UCSD-AML1 (cell line): Measurements from ENCODE around the gene IL12B.
"Not testable (repeated sequence)": the region's sequence is repeated elsewhere in the genome, so short reads cannot be mapped to it uniquely, and the experiment has no call there.

Source experiments
- DNase-seq: peaks from one replicate; lab custom pipeline; 2025; ENCODE audit not compliant: unreplicated experiment; lab: John Stamatoyannopoulos, UW

Gene IL12B

GRCh38 chr5:159330131-159330800 is at the start of gene IL12B:
TSS of gene IL12B (minus strand) at chr5:159330487. CDS start at chr5:159326782, 3,705 bp downstream.
- DNase-seq, result no peak

- no peak for DNase-seq
These were observed 47.4 kb upstream of the IL12B start for GRCh38 chr5:159377653-159378052.

DNA sequence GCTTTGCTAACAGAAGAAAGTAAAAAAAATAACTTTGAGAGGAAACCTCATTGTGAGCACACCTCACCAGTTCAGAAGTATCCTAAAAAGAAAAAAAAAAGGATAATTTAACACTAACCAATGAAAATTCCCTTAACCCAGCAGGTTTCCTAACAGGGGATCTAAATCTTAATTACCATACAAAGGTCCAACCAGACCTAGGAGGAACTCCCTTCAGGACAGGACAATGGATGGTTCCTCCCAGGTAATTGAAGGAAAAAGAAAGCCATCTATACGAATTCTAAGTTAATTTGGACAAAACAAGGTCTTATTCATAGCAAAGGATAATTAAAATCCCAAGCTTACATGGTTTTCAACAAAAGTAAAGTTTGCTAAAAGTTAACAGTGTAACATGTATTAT is 37.6 kb upstream of the IL12B start:
- DNase-seq, result not testable (repeated sequence)

GRCh38 chr5:159366776-159367175 is 36.5 kb upstream of the IL12B start:
- not testable (repeated sequence) for DNase-seq

DNA sequence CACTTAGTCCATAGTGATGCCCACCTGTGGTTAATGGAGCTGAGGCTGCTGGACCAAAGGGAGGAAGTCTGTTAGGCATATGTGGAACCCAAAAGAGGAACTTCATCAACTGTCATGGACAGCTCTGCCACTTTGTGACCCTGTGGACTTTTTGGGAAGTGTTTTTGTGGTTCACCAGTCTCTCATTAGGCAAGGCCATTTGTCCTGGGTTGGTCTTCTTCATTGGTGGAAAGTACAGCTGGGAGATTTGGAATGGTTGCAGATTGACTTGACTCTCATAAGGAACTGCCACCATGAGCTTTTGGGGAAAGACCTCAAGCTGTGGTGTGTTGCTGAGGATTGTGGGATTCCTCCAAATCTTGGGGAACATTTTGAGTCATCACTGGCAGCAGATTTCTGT is 31.9 kb upstream of the IL12B start:
- DNase-seq, result peak; percentile 74

- not testable (repeated sequence) for DNase-seq
These were observed 29.6 kb upstream of the IL12B start for GRCh38 chr5:159359871-159360270.

- DNase-seq, result no peak
These were observed 29.1 kb upstream of the IL12B start for GRCh38 chr5:159359408-159359807.

- DNase-seq, result no peak
These were observed 23.5 kb upstream of the IL12B start for GRCh38 chr5:159353661-159354252.

DNA sequence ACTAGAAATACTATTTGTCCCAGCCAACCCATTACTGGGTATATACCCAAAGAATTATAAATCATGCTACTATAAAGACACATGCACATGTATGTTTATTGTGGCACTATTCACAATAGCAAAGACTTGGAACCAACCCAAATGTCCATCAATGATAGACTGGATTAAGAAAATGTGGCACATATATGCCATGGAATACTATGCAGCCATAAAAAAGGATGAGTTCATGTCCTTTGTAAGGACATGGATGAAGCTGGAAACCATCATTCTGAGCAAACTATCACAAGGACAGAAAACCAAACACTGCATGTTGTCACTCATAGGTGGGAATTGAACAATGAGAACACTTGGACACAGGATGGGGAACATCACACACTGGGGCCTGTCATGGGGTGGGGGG is 20.4 kb upstream of the IL12B start:
- not testable (repeated sequence) for DNase-seq

- not testable (repeated sequence) for DNase-seq
These were observed 19.9 kb upstream of the IL12B start for GRCh38 chr5:159350216-159350615.

- DNase-seq, result no peak
These were observed 15.6 kb upstream of the IL12B start for GRCh38 chr5:159345861-159346260.

DNA sequence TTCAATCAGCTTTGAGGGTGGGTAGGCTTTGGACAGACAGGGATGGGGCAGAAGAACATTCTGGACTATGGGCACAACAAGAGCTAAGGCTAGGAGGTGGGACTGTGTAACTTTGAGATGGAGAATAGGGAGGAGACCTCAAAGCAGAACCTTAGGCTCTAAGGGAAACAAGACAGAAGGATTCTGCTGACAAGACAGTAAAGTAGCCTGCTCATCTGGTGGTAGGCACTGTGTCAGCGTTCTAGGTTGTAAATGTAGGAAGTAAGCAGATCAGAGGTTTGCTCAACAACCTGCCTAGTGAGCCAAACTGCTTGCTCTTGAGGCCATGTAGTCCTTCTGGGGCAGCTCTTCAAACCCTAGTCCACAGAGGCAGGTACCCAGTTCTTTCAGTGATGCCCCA is 15.0 kb upstream of the IL12B start:
- no peak for DNase-seq

DNA sequence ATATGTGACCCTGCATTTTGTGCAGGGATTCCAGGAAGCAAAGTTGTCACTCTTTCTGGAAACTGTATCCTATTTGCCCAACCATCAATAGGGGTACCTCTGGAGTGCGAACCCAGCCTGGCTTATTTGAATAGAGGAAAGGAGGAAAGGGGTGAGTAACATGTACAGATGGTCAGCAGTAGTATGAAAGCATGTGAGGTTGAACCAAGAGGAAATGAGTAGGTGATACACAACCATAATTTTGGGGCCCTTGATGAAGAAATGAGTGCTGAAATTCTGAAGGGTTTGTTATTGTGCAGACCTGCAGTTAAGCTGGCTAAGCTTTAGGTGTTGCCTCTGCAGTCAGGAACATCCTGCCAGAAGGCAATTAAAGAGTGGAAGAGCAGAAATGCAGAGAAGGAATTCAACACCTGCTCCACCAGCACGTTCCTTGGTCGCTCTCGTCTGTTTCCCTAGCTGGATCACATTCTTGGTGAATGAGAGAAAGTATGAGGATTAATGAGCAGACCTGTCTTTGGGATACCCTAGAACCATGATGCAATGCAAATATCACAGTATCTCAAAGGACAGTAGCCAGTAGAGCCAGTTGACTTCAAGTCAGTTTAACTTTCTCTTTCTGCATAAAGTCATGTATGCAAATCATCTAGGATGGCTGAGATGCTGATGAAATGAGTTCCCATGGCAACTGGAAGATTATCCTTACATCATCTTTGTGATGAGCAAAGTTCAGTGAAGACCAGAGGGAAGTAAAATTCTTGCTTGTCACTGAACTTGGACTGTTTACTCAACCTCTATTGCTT is 13.2 kb upstream of the IL12B start:
- no peak for DNase-seq

- no peak for DNase-seq
These were observed 12.6 kb upstream of the IL12B start for GRCh38 chr5:159342840-159343239.

GRCh38 chr5:159341906-159342310 is 11.6 kb upstream of the IL12B start:
- DNase-seq, result peak; percentile 63

GRCh38 chr5:159341145-159341544 is 10.9 kb upstream of the IL12B start:
- no peak for DNase-seq

GRCh38 chr5:159340511-159340910 is 10.2 kb upstream of the IL12B start:
- no peak for DNase-seq

DNA sequence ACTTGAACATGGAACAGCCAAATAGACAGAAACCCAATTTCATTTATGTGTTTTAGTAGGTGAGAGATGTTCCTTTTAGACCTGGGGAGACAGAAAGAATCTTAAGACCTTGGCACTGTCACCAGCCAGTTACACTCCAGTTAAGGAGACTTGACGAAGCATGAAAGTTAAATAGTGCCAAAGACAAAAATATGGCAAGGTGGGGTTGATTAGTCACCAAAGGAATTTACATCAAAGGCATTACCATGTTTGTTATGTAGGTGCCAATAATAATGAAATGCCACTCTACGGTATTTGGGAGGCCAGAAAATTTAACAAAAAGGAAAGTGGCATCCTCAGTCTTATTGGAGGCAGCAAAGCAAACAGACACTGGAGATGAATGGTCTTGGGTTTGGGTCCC is 9.2 kb upstream of the IL12B start:
- DNase-seq, result no peak

GRCh38 chr5:159338118-159338517 is 7.8 kb upstream of the IL12B start:
- DNase-seq, result no peak

DNA sequence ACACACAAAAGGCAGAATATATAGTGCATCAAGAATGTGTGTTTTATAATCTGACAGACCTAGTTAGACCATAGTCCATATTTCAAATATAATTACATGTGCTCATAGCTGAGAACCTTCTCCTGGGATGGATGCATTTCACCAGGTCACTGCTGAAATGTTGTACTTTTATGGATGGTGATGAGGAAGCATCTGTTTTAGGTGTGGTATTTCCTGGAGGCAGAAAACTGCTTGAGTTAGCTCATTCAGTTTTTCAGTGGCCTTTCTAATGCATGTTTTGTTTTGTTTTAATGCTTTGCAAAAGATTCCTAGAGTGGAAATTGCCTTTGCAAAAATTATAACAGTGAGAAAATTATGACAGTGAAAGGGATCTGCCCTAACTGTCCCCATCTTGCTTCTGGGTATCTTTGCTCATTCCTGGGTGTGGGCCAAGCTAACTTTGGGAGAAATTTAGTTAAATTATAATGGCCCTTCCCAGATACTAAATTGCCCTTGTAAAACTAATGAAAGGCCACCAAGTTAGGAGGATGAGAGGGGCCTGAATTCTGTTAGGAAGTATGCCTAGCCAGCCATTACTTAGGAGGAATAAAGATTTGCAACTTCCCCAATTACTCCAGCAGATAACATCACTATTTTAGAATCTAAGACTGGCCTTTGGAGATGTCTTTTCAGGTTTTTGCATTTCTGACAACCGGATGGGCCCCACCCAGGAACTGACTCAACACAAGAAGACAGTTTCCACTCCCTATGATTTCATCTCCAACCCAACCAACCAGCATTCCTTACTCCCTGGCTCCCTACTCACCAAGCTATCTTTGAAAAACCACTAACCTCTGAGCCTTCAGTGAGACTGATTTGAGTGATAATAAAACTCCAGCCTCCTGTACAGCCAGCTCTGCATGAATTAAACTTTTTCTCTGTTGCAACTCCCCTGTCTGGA is 7.0 kb upstream of the IL12B start:
- DNase-seq, result peak; percentile 26

DNA sequence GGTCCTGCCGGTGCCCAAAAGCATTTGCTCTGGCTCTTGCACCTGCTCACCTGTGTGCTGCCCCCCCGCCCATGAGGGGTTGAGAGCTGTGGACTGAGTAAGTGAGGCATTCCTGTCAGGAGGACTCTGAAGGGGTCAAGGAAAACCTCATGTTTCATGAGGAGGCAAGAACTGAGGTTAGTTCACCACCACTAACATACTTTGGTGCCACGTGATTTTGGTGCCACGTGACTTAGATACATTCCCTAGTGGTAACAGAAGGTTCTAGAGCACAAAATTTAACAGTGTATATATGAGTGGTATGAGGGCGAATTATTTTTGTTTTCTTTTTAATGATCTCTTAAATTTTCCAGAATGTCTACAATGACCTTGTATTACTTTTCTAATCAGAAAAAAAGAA is 6.3 kb upstream of the IL12B start:
- DNase-seq, result no peak
